ENCODE data around the gene ELF4.

DNA sequence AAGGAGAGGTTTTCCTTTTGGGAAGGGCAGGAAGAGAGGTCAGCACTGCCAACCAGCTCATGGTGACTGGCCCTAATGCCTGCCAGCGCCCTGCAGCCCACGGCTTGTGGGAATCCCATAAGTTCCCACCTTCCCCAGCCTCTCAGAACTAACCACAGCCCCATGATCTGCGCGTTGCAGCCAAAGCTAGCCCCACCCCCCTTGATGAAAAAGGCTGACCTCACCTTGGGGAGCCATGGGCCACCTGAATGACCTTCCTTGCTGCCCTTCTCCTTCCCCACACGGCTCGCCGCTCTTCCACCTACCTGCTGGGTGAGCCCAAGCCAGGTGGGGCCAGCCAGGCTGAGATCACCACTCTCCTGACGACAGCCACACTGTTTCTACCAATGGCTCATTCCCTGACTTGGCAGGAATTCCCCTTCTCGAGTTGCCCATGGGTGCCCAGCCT lies 3.9 kb upstream of the ELF4 start:
- TF ChIP-seq, protein P1, sequence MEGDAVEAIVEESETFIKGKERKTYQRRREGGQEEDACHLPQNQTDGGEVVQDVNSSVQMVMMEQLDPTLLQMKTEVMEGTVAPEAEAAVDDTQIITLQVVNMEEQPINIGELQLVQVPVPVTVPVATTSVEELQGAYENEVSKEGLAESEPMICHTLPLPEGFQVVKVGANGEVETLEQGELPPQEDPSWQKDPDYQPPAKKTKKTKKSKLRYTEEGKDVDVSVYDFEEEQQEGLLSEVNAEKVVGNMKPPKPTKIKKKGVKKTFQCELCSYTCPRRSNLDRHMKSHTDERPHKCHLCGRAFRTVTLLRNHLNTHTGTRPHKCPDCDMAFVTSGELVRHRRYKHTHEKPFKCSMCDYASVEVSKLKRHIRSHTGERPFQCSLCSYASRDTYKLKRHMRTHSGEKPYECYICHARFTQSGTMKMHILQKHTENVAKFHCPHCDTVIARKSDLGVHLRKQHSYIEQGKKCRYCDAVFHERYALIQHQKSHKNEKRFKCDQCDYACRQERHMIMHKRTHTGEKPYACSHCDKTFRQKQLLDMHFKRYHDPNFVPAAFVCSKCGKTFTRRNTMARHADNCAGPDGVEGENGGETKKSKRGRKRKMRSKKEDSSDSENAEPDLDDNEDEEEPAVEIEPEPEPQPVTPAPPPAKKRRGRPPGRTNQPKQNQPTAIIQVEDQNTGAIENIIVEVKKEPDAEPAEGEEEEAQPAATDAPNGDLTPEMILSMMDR (IDR thresholded peaks at IDR 0.05 in 2 of 3, conservative IDR thresholded peaks at IDR 0.05 in 1 of 3; ENCODE audit: borderline replicate concordance in 1 of 3, insufficient read depth in 1 of 3, low read depth in 2 of 3, low read length in 2 of 3) = no peak
- TF ChIP-seq ZFX (IDR thresholded peaks at IDR 0.05) (no peak), SRF (IDR thresholded peaks at IDR 0.05; ENCODE audit: low read depth) (no peak), POLR2A (IDR thresholded peaks at IDR 0.05; ENCODE audit: borderline replicate concordance, extremely low read depth, insufficient read depth, insufficient read length) (no peak), EGR1 (IDR thresholded peaks at IDR 0.05; ENCODE audit: low read depth) (no peak), POLR2AphosphoS5 (IDR thresholded peaks at IDR 0.05; ENCODE audit: low read depth, low read length) (no peak)
- TF ChIP-seq, protein P2, sequence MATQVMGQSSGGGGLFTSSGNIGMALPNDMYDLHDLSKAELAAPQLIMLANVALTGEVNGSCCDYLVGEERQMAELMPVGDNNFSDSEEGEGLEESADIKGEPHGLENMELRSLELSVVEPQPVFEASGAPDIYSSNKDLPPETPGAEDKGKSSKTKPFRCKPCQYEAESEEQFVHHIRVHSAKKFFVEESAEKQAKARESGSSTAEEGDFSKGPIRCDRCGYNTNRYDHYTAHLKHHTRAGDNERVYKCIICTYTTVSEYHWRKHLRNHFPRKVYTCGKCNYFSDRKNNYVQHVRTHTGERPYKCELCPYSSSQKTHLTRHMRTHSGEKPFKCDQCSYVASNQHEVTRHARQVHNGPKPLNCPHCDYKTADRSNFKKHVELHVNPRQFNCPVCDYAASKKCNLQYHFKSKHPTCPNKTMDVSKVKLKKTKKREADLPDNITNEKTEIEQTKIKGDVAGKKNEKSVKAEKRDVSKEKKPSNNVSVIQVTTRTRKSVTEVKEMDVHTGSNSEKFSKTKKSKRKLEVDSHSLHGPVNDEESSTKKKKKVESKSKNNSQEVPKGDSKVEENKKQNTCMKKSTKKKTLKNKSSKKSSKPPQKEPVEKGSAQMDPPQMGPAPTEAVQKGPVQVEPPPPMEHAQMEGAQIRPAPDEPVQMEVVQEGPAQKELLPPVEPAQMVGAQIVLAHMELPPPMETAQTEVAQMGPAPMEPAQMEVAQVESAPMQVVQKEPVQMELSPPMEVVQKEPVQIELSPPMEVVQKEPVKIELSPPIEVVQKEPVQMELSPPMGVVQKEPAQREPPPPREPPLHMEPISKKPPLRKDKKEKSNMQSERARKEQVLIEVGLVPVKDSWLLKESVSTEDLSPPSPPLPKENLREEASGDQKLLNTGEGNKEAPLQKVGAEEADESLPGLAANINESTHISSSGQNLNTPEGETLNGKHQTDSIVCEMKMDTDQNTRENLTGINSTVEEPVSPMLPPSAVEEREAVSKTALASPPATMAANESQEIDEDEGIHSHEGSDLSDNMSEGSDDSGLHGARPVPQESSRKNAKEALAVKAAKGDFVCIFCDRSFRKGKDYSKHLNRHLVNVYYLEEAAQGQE (IDR thresholded peaks at IDR 0.05; ENCODE audit: low read depth) = no peak
- TF ChIP-seq, protein P3, sequence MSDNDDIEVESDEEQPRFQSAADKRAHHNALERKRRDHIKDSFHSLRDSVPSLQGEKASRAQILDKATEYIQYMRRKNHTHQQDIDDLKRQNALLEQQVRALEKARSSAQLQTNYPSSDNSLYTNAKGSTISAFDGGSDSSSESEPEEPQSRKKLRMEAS (IDR thresholded peaks at IDR 0.05) = no peak
